ENCODE results near the gene EXOSC5.

DNA sequence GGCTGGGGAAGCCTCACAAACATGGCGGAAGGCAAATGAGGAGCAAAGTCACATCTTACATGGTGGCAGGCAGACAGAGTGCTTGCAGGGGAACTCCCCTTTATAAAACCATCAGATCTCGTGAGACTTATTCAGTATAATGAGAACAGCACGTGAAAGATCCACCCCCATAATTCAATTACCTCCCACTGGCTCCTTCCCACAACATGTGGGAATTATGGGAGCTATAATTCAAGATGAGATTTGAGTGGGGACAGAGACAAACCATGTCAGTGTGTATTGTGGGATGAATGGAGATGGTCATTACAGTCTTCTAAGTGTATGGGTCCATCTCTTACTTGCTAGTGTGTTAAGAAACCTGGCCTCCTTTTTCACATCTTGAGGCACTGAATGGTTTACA is 4.9 kb upstream of the EXOSC5 start:
- TF ChIP-seq CTCF (conservative IDR thresholded peaks at IDR 0.05; ENCODE audit: low read depth, low read length): no peak
- no peak for TF ChIP-seq POLR2A (IDR thresholded peaks at IDR 0.05; ENCODE audit: low read depth, low read length)
- no peak for TF ChIP-seq FOS (IDR thresholded peaks at IDR 0.05; ENCODE audit: low read depth, low read length)
- TF ChIP-seq MAFK (IDR thresholded peaks at IDR 0.05; ENCODE audit: low read depth, low read length): no peak
- no peak for TF ChIP-seq RCOR1 (IDR thresholded peaks at IDR 0.05; ENCODE audit: insufficient replicate concordance, low read length)
- no peak for TF ChIP-seq CEBPB (IDR thresholded peaks at IDR 0.05; ENCODE audit: low read depth, low read length)
- no peak for TF ChIP-seq NFE2L2 (IDR thresholded peaks at IDR 0.05; ENCODE audit: low read depth, low read length)
- TF ChIP-seq RAD21 (IDR thresholded peaks at IDR 0.05; ENCODE audit: low read length): no peak
- no peak for TF ChIP-seq USF2 (IDR thresholded peaks at IDR 0.05; ENCODE audit: low read depth, low read length)
- no peak for TF ChIP-seq BHLHE40 (IDR thresholded peaks at IDR 0.05; ENCODE audit: low read depth, low read length)
- no peak for TF ChIP-seq SMC3 (IDR thresholded peaks at IDR 0.05; ENCODE audit: low read depth, low read length)
